AG04450 (cell line): ENCODE data around the gene LAMA2. TPM values are rescaled to one million over a fixed set of nuclear protein-coding genes. Genes with fewer than 3 reads are reported as not detected.

Experiments
- CTCF ChIA-PET: fragments of 300-600, 350-600 bp; formaldehyde crosslinking; extraction: SDS; loops from one replicate; lab custom pipeline; 2022; ENCODE audit warnings: antibody characterized with exemption, inconsistent platforms; lab: Charles Lee
- POLR2A ChIA-PET: fragments of 350-600 bp; formaldehyde crosslinking; extraction: SDS; loops from one replicate; lab custom pipeline; 2021; ENCODE audit warnings: antibody characterized with exemption, inconsistent platforms; lab: Yijun Ruan, JAX
- DNase-seq: peaks from one replicate; pipeline ENCODE4 v3.0.0-alpha.2; 2011; ENCODE audit warnings: low read depth, low spot score
- H3K27ac ChIP-seq: one replicate; pipeline ENCODE4 v1.5.1; 2012; ENCODE audit warnings: low read depth, low read length, control low read depth
- H3K27me3 ChIP-seq: one replicate; pipeline ENCODE4 v1.6.0; 2012; ENCODE audit warnings: low read length; ENCODE audit not compliant: control insufficient read depth, insufficient read depth
- H3K4me3 ChIP-seq: 2 replicates; pipeline ENCODE4 v1.5.1; 2011; ENCODE audit warnings: mild to moderate bottlenecking, low read depth, low read length, control low read depth
- H3K9me3 ChIP-seq: 2 replicates; pipeline ENCODE4 v1.5.1; 2012; ENCODE audit warnings: low read length; ENCODE audit not compliant: control insufficient read depth, insufficient read depth
- CTCF ChIP-seq: IDR thresholded peaks from 2 replicates; pipeline ENCODE4 v1.5.1; 2011; ENCODE audit warnings: low read depth, low read length, control low read depth, inconsistent platforms
- polyA plus RNA-seq: library from polyadenylated mRNA; depleted of rRNA; stranded (reverse); fragments of >200 nt; gene quantifications from 2 replicates; pipeline ENCODE4 v1.2.3, GENCODE V29; 2011

LAMA2 gene
- polyA plus RNA-seq, 1 experiment = 33.0 TPM

- no peak for DNase-seq
- Histone ChIP-seq H3K27ac (no peak overlapping the region), H3K27me3 (no peaks in the 10 kb centered on the region), H3K4me3 (no peak overlapping the region), H3K9me3 (no peaks in the 10 kb centered on the region; the same call in 1 of the 2 replicates)
- ChIA-PET CTCF (interaction anchor here (0.9 kb wide), 1 partner anchor 14 kb away, joined by 3 read pairs; no protein-coding TSS in a partner anchor), POLR2A (no interaction called here)
- no peak for TF ChIP-seq CTCF
Observed at GRCh38 chr6:129419324-129419723, 536.4 kb downstream of the LAMA2 start.

DNA sequence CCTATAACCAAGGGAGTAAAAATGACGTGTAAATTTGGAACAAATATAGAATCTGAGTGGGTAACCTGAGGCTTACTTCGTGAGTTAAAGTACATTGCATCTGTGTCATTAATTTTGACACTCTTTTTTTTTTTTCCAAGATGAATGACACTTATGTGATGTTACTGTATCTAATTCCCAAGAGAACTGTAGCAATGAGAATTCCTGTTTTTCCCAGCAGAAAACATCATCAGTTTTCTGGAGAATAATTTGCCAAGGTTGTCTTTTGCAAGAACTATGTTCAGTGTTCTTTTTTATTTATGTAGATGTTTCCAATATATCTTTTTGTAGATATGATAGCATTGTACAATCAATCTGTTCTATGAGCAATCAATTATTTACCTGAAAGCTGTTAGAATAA, 543.4 kb downstream of the LAMA2 start:
- Histone ChIP-seq H3K9me3 (no peaks in the 10 kb centered on the region), H3K27me3 (no peaks in the 10 kb centered on the region), H3K27ac (no peak overlapping the region), H3K4me3 (no peak overlapping the region)
- no peak for TF ChIP-seq CTCF
- POLR2A ChIA-PET = no interaction called here
- CTCF ChIA-PET = no interaction called here
- DNase-seq = no peak

DNA sequence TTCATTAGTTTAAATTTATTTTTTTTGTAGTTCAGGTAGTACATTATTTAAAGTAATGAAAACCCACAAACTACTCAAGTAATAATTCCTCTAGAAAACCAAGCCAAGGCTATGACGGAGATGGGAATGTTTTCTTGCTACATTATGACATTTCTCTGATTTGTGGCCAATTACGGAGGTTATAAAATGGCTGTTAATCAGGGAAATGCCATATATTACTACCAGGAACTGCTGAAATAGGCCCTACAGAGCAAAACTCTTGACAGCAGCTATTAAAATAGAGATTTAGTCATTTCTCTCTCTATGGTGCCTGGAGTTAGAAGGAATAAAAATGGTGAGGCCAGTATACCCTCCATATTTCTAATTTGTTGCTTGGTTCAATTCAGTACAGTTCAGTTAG, 547.0 kb downstream of the LAMA2 start:
- no peak for TF ChIP-seq CTCF
- DNase-seq = no peak
- no peak overlapping the region for H3K27ac ChIP-seq
- H3K27me3 ChIP-seq = no peaks in the 10 kb centered on the region
- ChIA-PET CTCF (no interaction called here), POLR2A (no interaction called here)
- no peaks in the 10 kb centered on the region for H3K9me3 ChIP-seq
- H3K4me3 ChIP-seq = no peak overlapping the region

DNA sequence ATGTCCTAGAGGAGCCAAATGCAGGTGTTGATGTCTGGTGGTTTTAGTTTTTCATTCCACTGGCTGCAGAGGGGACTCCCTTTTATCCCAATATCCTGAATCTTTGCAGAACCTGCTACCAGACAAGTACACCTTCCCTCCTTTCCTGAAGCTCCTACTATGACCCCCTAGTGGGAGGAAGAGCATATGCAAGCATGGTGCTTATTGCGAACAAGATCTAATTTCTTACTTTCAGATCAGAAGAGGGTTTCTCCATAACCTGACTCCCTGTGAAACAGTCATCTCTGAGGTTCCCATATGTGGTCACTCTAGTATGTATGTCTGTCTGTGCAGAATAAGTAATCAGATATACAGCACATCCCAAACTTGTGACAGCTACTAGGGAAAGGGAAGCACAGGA, 549.8 kb downstream of the LAMA2 start:
- no peak for DNase-seq
- H3K4me3 ChIP-seq = no peak overlapping the region
- ChIA-PET CTCF (interaction anchor here (0.5 kb wide), 1 partner anchor 34 kb away, joined by 3 read pairs; no protein-coding TSS in a partner anchor), POLR2A (no interaction called here)
- no peak overlapping the region for H3K27ac ChIP-seq
- TF ChIP-seq CTCF = peak; percentile 35
- H3K9me3 ChIP-seq = no peaks in the 10 kb centered on the region
- H3K27me3 ChIP-seq = no peaks in the 10 kb centered on the region

DNA sequence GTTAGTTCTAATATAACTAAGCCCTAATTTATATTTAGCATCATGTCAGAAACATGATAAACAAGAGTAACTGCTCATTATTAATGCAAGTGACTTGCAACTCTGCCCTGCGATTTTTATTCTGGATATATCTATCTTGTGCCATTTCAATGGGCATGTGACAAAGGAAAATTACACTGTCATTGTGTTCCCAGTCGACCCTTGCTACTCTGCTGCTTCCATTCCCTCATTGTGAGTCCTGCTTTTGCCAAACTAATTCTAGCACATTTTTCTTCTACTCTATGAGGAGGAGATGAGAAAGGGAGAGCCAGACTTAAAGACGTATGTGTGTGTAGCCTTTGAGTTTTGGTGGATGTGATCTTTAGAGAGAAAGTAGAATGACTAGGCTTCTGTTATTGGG, 551.2 kb downstream of the LAMA2 start:
- POLR2A ChIA-PET = no interaction called here
- H3K27me3 ChIP-seq = no peaks in the 10 kb centered on the region
- CTCF ChIA-PET = no interaction called here
- no peak for DNase-seq
- no peak for TF ChIP-seq CTCF
- H3K9me3 ChIP-seq = no peaks in the 10 kb centered on the region
- no peak overlapping the region for H3K4me3 ChIP-seq
- H3K27ac ChIP-seq = no peak overlapping the region
